GM19328 (cell line): ENCODE data around the gene TCP11.
"Not testable (repeated sequence)": the region's sequence is repeated elsewhere in the genome, so short reads cannot be mapped to it uniquely, and the experiment has no call there.

Experiments
- ATAC-seq: cut with Tn5 transposase; IDR thresholded peaks from one replicate; pipeline ENCODE4 v1.9.1; 2021; ENCODE audit warnings: mild to moderate bottlenecking, moderate library complexity; ENCODE audit not compliant: unreplicated experiment

TCP11 gene

DNA sequence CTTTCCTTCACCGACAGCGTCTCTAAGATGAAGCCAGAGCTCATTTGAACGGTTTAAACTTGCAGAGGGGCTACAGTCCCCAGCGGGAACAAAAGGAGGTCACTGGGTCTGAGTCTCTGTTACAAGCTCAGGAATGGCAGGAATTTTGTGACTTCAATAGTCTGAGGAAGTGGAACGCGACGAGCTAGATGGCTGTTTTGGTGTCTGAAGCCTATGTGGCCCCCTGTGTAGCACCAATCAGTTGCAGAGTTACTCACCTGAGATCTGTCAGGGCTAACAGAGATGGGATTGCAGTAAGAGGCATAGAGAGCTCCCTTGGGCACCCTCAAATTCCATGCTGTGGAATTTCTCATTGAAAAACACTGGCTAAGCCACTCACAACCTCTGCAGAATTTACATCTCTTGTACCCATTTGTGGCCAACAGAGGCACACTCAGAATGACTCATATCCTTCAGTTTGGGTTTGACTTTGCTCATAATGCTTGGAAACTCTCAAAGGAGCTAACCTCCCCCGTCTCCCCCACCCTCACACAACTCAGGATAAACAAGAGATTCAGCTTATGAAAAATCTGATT, 7.1 kb upstream of the TCP11 start:
- ATAC-seq, result no peak

DNA sequence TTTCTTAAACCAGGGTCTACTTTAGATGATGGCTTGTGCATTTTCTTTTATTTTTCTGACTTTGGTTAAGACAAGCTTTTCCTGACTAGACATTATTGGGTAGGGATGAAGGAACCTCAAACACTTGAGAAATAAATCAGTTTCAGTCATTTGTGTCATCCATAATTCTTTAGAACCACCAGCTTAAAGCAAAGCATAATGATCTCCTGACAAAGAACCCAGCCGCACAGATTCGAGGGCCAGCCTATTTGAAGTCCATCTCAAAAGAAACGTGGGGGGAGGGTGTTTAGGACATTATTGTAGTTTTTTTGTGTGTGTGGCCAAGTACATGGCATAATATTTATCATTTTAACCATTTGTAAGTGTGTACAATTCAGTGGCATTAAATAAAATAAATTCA, 6.3 kb upstream of the TCP11 start:
- ATAC-seq, result no peak

DNA sequence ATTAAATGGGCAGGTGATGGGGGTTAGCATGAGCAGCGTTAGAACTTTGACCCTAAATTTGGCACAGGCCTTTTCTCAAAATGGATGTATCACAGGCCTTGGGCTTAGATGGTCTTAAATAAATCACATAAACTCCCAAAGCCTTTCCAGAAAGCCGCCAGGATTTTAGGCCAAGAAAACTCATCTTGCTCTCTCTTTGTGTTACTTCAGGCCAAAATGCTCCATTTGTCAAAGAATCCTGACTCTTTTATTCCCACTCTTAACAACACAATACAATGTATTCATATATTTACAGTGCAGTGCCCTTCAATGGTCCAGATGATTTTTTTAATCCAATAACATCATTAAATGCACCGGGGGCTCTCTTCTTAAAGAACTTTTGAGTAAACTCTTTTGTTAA, 5.9 kb upstream of the TCP11 start:
- ATAC-seq, result no peak

DNA sequence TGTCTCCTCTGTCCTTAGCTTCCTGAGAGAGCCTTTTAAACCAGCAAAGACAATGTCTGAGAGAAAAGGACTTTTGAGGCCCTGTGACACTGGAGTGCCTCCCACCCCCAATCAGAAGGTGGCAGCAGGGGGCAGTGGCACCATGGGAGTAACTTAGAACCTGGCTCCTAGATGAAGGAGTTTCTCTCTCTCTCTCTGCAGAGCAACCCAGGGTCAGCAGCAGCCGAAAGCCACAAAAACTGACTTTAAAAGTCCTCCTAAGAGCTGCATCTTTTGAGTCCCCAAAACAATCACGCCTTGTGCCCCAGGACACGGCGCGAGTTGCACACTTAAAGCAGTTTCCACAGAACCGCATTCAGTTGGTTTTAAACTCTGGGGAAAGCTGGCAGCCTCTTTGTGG, 5.3 kb upstream of the TCP11 start:
- ATAC-seq, result no peak

DNA sequence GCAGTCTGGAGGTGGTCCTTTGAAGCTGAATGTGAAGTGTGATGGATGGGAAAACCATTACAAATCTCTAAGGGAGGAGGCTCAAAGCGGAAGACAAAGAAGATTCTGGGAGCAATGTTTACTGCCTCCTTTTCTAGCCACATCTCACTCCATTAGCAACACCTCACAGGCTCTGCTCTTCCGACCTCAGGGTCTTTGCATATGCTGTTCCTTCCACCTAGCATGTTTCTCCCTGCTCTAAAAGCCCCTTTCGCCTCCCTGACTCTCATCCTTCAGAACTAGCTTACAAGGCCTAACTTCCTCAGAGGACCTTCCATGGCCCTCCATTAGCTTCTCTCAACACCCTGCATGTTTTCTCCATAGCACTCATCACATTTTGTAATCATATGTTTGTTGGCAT, 4.6 kb upstream of the TCP11 start:
- no peak for ATAC-seq

DNA sequence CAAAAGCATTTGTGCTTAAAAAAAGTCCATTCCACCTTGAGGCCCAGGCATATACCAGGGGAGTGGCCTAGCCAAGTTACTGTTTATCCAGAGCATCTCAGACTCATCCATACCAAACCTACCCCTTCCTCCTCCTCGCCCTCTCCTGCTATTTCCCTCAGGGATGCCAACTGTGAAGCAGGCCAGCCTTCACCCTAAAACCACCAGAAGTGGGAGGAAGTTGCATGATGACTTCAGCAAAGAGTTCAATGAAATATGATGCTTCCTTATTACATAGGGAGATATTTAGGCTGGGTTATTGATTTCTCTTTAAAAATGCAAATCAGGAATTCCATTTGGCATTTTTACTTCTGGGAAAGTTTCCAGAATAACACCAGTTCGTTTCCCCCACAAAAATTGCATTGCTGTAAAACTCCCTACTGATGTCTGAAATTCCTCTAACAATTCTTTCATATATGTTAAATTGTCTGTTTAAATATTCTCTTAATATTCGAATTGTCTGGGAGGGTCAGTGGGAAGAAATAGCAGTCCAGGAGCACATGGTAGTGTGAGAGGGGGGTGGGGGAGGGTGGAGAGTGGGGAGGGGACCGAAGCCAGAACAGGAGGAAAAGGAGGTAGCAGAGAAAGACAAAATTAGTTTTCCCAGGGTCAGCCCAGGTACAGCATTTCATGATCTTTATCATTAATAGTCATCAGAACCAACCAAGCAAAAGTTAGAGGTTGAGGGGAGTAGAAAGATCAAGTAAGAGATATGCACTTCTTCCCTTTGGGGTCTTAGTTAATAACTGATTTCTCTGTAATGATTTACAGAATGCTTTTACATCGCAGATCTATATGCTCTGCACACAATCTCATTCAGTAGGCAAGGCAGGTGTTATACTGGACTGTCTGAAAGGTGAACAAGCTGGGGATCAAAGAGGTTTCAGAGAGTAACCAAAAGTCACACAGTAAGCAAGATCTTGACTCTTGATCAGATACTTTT, 1.7 kb upstream of the TCP11 start:
- ATAC-seq, result no peak

DNA sequence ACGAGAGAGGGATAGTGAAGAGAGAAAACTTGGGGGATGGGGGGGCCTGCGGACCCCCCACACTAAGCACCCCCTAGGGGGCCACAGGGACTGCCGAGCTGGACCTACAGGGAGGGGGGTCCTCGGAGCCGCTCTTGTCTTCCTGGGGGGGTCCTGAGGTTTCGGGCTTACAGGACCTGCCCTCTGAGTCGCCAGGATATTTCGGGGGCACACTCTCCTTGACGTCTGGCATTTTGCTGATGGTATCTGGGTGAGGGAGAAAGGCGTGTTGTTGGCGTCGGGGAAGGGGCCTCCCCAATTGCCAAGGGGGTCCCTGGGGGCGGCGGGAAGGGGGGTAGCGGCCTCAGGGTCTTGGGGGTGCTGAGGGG, 516 bp downstream of the TCP11 start:
- no peak for ATAC-seq

DNA sequence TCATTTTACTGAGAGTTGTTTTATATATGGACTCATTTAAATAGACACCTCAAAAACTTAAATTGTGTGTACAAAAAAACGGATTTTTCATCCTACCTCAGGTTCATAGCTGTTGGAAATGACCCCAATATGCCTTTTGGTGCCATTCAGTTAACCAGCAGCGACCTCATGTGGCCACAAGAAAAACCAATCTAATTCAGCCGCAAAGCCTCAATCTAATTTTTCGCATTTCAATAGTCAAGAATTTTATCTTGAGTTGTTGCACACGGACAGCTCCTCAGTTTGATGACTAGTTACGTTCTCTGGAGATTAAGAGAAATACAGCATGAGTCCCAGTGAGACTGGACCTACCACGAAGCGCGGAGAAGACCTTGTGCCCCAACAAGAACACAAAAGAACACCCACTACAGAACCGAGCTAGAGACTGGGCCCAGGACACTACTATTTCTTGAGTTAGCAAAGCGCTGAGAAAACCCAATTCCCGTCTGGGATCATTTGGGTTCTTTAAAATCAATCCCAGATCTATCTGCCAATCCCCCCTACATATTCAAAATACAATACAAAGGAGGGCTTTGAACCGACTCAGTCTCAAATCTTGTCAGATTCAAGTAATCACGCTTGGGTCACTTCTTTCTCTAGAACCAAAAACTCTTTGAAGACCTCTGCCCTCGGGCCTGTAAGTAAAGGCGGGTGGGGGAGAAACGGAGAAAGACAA, 1.1 kb downstream of the TCP11 start:
- no peak for ATAC-seq

DNA sequence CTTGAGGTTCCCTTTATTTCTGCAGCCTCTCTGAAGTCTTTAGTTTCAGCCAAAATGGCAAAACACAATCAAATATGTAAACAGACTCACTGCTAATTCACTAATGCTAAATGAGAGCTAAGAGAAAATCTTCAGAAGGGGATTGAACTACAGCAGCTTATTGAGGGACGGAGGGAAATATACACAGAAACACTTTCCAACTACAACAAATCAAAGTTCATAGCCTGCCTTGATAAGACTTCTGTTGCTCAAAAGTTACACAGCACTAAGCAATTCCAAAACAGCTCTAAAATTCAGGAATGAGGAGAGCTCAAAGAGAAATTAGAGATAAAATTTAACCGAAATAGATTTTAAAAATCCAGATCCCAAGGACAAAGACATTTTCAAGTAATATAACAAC, 1.7 kb downstream of the TCP11 start:
- no peak for ATAC-seq

DNA sequence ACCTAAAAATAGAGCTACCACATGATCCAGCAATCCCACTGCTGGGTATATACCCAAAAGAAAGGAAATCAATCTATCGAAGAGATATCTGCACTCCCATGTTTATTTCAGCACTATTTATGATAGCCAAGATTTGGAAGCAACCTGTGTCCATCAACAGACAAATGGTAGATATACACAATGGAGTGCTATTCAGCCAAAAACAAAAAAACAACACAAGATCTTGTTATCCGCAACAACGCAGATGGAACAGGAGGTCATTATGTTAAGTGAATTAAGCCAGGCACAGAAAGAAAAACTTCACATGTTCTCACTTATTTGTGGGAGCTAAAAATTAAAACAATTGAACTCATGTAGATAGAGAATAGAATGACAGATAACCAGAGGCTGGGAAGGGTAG, 2.9 kb downstream of the TCP11 start:
- ATAC-seq, result not testable (repeated sequence)

DNA sequence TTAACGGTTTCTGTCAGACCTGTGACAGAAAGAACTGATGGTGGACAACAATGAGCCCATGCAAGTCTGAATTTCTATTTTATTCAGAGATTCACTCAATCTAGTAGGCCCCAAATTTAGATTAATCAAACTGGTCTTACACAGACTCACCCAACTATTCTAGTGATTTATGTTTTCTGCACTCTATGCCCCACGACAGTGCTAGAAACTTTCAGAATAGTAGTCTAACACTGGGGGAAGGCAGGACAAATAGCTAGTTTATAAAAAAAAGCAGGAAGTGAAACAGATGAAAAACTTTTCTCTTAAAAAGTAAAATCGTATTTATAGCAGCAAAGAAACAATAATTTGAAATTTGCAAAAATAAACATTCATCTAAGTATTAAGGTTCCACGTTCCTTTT, 5.0 kb downstream of the TCP11 start:
- ATAC-seq, result no peak

DNA sequence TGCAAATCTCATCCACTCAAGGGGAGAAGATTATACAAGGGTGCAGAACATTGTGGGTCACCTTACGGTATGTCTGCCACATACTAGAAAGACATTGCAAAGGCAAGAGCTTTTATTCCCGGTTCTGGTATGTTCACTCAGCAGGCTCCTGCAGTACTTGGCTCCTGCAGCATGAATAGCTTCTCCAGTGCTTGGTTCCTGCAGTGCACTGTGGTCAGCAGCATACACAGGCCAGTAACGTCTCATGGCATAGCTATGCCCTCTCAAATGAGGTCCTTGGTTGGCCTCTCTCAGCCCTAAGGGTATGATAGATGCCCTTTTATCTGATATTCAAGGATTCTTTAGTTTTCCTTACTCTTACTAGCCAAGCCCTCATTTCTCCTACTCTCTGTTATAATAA, 12.6 kb downstream of the TCP11 start:
- no peak for ATAC-seq

DNA sequence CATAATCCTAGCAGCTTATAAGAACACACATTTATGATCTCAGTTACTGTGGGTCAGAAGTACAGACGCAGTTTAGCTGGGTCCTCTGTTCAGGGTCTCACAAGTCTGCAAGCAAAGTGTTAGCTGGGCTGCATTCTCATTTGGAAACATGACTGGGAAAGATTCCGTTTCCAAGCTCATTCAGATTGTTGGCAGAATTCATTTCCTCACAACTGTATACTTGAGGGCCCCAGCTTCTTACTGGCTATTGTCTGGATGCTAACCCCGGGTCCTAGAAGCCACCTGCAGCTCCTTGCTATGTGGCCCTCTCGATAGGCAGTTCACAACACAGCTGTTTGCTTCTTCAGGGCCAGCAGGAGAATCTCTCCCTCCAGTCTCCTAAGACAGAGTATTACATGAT, 13.1 kb downstream of the TCP11 start:
- ATAC-seq, result no peak

DNA sequence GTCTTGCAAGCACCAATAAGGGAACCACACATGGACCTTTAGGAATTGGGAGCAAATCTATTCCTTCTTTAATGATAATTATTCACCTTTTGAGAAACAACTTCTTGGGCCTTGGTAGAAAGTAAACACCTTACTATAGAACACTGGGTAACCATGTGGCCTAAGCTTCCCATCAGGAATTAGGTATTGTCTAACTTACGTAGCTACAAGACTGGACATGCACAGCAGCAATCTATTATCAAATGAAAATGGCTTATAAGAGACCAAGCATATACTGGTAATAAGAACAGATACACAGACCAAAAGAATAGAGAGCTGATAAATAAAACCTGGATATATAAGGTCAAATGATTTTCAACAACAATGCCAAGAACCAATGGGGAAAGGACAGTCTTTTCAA, 16.8 kb downstream of the TCP11 start:
- no peak for ATAC-seq

DNA sequence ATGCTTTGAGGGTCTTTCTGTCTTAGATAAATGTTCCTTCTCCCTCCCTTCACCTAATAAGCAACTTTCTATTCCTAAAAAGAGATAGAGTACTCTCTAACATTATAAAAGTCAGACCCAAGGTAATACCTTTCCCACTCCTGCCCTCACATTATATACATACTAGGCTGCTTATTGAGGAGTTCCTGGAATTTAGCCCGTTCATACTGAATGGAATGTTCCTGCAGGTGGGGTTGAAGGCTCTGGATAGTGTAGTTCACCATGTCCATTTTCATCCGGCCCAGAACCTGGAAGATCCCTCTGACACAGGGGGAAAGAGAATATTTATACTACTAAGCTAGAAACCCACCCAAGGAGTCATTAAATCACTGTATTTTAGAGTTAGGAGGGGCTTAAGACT, 20.4 kb downstream of the TCP11 start:
- ATAC-seq, result no peak

DNA sequence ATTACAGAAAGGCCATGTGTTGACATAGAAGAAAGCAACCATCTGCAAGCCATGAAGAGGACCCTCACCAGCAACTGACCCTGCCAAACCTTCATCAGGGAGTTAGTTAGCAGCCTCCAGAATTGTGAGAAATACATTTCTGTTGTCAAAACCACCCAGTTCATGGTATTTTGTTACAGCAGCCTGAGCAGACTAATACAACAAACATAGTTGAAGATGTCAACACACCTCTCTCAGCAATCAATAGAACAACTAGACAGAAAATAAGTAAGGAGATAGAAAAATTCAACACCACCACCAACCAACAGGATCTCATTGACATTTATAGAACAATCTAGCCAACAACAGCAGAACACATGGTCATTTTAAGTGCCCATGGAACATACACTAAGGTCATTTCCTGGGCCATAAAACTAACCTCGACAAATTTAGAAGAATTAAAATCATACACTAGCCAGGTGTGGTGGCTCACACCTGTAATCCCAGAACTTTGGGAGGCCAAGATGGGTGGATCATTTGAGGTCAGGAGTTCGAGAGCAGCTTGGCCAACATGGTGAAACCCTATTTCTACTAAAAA, 32.7 kb downstream of the TCP11 start:
- ATAC-seq, result no peak

DNA sequence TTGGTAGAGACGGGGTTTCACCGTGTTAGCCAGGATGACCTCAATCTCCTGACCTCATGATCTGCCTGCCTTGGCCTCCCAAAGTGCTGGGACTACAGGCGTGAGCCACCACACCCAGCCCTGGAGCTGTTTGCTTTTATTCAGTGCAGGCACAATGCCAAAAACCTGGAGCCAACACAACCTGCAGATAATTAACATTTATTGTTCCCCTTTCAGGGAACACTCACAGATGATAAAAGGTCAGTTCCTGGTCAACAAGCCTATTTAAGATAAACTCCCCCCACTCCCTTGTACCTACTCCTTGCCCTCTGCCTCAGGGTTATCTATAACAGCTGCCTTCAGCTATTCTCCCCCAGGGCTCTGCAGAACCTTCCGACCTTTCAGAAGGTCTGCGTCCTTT, 33.4 kb downstream of the TCP11 start:
- ATAC-seq, result not testable (repeated sequence)

DNA sequence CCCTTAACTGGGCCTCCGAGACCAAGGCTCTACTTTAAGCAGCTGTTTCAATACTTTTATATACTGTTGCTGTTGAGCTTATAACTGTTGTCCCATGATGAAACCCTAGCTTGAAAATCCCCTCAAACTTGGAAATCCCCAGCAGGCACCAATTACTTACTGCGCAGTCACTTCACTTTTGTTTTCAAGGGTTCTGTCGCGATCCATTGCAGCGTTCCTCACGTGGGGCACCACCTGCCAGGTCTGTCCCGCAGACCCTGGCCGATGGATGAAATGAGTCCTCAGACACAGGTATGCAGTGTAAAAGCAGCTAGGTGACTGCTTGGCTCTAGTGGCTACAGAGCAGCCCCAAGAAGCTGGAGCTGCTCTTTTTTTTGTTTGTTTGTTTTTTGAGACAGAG, 33.9 kb downstream of the TCP11 start:
- not testable (repeated sequence) for ATAC-seq

DNA sequence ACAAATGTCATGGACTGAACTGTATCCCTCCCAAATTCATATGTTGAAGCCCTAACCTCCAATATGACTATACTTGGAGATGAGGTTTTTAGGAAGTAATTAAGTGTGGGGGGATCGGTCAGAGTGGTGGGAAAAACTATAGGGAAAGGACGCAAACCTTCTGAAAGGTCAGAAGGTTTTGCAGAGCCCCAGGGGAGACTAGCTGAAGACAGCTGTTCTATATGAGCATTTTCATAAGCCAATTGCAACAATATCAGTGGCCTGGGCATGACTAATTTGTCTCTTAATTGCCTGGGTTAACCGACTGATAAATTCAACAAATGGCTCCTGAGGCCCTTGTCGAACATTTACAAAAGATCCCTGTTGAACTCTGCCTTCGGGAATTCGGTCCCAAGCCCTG, 35.1 kb downstream of the TCP11 start:
- ATAC-seq, result not testable (repeated sequence)

DNA sequence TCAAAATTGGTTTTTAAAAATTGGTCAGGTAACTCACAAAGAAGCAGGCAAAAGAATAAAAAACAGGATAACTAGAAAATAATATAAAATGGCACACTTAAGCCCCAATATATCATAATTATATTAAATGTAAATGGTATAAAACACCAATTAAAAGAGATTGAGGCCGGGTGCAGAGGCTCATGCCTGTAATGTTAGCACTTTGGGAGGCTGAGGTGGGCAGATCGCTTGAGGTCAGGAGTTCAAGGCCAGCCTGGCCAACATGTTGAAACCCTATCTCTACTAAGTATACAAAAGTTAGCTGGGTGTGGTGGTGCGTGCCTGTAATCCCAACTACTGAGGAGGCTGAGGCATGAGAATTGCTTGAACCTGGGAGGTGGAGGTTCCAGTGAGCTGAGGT, 36.1 kb downstream of the TCP11 start:
- no peak for ATAC-seq

DNA sequence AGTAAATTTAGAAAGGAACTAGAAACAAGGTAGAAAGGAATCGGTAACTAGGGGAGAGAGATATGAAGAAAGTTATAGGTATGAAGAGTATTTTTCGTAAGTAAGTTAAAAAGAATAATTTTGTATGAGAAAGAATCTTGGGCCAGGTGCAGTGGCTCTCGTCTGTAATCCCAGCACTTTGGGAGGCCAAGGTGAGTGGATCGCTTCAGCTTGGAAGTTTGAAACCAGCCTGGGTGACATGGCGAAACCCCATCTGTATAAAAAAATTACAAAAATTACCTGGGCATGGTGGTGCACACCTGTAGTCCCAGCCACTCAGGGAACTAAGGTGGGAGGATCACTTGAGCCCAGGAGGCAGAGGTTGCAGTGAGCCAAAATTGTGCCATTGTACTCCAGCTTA, 42.0 kb downstream of the TCP11 start:
- no peak for ATAC-seq
